ENCODE results near the gene NCAPH2. TPM values are rescaled to one million over a fixed set of nuclear protein-coding genes. Genes with fewer than 3 reads are reported as not detected.

Gene NCAPH2
- total and polyA plus RNA-seq, 9 of the 15 experiments (the other 6 are each of a cell fraction or from before 2014, with no cell fraction given) = 3.6 to 88.6 (median 32.4) TPM

DNA sequence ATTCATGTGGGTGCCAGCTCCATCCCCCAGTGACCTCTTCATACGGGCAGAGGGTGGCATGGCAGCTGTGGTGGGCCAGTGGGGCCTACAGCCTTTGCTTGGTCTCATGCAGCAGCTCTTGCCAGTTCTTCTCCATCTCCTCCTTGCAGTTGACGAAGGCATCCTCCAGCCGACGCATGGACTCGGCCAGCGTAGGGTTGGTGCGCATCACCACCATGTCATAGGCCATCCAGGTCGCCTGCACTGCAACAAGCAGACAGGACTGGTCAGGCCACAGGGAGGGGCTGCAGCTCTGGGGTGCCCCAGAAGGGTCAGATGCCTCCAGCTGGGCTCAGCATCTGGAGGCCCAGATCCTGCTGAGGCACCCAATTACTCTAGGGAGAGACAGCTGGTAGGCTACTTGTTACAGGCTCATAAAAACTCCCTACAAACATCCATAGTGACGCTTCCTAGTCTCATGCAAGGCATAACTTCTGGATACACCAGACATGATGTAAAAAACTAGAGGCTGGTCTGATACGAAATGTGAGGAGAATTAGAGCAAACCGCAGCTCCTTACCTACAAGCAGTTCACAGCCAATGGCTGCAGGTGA, 43.2 kb downstream of the NCAPH2 start:
- no peaks in the 10 kb centered on the region for H3K9me3 ChIP-seq (replicated peaks; ENCODE audit: control insufficient read depth, insufficient read depth, low read depth, low read length)

More for the DNA sequence above, 43.2 kb downstream of the NCAPH2 start:
- ATAC-seq = no peak
- H3K4me2 ChIP-seq (ENCODE audit: insufficient read depth, low read length) = no peak overlapping the region
- H4K20me1 ChIP-seq (replicated peaks; ENCODE audit: control insufficient read depth, insufficient read depth, low read length) = no peaks in the 10 kb centered on the region
- BruUV-seq (replicated peaks) = no TSS peak
- DNase-seq (ENCODE audit: extremely low read depth in 1 of 4, low spot score in 3 of 4) = no peak
- intact Hi-C loops (cut with micrococcal nuclease) = no loop called here
- no peaks in the 10 kb centered on the region for H3K79me2 ChIP-seq (ENCODE audit: control insufficient read depth, insufficient read depth, low read length)
- H3K9ac ChIP-seq (ENCODE audit: insufficient read depth in 1 of 2, low read depth in 2 of 2, low read length in 2 of 2) = no peak overlapping the region
- ChIA-PET CTCF (ENCODE audit: low intra/inter-chr PET ratio) (no interaction called here), POLR2A (interaction anchor here (0.7 to 1.5 kb wide), 3 partner anchors 11 to 22 kb away, joined by 3 to 5 read pairs (median 4); partner anchors contain the start of gene SYCE3)
- H3K9me1 ChIP-seq (ENCODE audit: control insufficient read depth, insufficient read depth, low read length) = no peaks in the 10 kb centered on the region
- 46% methylated on average over 11 of the region's 11 CpGs for WGBS (ENCODE audit: insufficient coverage, low coverage, missing lambda C conversion rate)
- peaks cover 0 to 29% of the 10 kb centered on the region in 2 experiments; a peak in 3 of 5 replicates for H3K4me1 ChIP-seq (replicated peaks in 1 of 2; ENCODE audit: control insufficient read depth in 2 of 2, insufficient read depth in 2 of 2, low read length in 2 of 2)
- H3K27ac ChIP-seq (ENCODE audit: extremely low read depth, low read depth, low read length) = no peak overlapping the region
- in situ Hi-C loops (cut with MboI) = no loop called here
- H3K36me3 ChIP-seq (ENCODE audit: control insufficient read depth, insufficient read depth, low read length) = no peaks in the 10 kb centered on the region
- H2AFZ ChIP-seq (ENCODE audit: low read depth, low read length) = no peak overlapping the region
- H3K4me3 ChIP-seq = no peak overlapping the region
- peaks cover 0 to 11% of the 10 kb centered on the region in 2 experiments; a peak in 1 of 5 replicates for H3K27me3 ChIP-seq (ENCODE audit: control insufficient read depth in 2 of 2, insufficient read depth in 2 of 2, low read length in 2 of 2)
- no peak for FAIRE-seq
- TF ChIP-seq EP300 (IDR thresholded peaks at IDR 0.05; ENCODE audit: low read length) = no peak
- TF ChIP-seq, protein P1, sequence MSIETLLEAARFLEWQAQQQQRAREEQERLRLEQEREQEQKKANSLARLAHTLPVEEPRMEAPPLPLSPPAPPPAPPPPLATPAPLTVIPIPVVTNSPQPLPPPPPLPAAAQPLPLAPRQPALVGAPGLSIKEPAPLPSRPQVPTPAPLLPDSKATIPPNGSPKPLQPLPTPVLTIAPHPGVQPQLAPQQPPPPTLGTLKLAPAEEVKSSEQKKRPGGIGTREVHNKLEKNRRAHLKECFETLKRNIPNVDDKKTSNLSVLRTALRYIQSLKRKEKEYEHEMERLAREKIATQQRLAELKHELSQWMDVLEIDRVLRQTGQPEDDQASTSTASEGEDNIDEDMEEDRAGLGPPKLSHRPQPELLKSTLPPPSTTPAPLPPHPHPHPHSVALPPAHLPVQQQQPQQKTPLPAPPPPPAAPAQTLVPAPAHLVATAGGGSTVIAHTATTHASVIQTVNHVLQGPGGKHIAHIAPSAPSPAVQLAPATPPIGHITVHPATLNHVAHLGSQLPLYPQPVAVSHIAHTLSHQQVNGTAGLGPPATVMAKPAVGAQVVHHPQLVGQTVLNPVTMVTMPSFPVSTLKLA (conservative IDR thresholded peaks at IDR 0.05) = no peak
- no peak for TF ChIP-seq PPARD (CRISPR knock-in tag; IDR thresholded peaks at IDR 0.05)
- TF ChIP-seq, protein P2, sequence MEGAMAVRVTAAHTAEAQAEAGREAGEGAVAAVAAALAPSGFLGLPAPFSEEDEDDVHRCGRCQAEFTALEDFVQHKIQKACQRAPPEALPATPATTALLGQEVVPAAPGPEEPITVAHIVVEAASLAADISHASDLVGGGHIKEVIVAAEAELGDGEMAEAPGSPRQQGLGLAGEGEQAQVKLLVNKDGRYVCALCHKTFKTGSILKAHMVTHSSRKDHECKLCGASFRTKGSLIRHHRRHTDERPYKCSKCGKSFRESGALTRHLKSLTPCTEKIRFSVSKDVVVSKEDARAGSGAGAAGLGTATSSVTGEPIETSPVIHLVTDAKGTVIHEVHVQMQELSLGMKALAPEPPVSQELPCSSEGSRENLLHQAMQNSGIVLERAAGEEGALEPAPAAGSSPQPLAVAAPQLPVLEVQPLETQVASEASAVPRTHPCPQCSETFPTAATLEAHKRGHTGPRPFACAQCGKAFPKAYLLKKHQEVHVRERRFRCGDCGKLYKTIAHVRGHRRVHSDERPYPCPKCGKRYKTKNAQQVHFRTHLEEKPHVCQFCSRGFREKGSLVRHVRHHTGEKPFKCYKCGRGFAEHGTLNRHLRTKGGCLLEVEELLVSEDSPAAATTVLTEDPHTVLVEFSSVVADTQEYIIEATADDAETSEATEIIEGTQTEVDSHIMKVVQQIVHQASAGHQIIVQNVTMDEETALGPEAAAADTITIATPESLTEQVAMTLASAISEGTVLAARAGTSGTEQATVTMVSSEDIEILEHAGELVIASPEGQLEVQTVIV (CRISPR knock-in tag; IDR thresholded peaks at IDR 0.05; ENCODE audit: borderline replicate concordance) = no peak
- TF ChIP-seq, protein P3, sequence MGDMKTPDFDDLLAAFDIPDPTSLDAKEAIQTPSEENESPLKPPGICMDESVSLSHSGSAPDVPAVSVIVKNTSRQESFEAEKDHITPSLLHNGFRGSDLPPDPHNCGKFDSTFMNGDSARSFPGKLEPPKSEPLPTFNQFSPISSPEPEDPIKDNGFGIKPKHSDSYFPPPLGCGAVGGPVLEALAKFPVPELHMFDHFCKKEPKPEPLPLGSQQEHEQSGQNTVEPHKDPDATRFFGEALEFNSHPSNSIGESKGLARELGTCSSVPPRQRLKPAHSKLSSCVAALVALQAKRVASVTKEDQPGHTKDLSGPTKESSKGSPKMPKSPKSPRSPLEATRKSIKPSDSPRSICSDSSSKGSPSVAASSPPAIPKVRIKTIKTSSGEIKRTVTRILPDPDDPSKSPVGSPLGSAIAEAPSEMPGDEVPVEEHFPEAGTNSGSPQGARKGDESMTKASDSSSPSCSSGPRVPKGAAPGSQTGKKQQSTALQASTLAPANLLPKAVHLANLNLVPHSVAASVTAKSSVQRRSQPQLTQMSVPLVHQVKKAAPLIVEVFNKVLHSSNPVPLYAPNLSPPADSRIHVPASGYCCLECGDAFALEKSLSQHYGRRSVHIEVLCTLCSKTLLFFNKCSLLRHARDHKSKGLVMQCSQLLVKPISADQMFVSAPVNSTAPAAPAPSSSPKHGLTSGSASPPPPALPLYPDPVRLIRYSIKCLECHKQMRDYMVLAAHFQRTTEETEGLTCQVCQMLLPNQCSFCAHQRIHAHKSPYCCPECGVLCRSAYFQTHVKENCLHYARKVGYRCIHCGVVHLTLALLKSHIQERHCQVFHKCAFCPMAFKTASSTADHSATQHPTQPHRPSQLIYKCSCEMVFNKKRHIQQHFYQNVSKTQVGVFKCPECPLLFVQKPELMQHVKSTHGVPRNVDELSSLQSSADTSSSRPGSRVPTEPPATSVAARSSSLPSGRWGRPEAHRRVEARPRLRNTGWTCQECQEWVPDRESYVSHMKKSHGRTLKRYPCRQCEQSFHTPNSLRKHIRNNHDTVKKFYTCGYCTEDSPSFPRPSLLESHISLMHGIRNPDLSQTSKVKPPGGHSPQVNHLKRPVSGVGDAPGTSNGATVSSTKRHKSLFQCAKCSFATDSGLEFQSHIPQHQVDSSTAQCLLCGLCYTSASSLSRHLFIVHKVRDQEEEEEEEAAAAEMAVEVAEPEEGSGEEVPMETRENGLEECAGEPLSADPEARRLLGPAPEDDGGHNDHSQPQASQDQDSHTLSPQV (IDR thresholded peaks at IDR 0.05) = no peak
- TF ChIP-seq, protein P4, sequence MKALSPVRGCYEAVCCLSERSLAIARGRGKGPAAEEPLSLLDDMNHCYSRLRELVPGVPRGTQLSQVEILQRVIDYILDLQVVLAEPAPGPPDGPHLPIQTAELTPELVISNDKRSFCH (CRISPR knock-in tag; IDR thresholded peaks at IDR 0.05) = no peak
- TF ChIP-seq, protein P4 (tag; IDR thresholded peaks at IDR 0.05) = no peak
- TF ChIP-seq, protein P5, sequence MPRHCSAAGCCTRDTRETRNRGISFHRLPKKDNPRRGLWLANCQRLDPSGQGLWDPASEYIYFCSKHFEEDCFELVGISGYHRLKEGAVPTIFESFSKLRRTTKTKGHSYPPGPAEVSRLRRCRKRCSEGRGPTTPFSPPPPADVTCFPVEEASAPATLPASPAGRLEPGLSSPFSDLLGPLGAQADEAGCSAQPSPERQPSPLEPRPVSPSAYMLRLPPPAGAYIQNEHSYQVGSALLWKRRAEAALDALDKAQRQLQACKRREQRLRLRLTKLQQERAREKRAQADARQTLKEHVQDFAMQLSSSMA (CRISPR knock-in tag; IDR thresholded peaks at IDR 0.05) = no peak
- no peak for TF ChIP-seq NFE2L1 (tag; IDR thresholded peaks at IDR 0.05; ENCODE audit: borderline replicate concordance, low read depth)
- TF ChIP-seq NFIC (IDR thresholded peaks at IDR 0.05) = no peak
- TF ChIP-seq EHMT2 (IDR thresholded peaks at IDR 0.05) = no peak
